ENCODE data around the gene ABCA5.

The ABCA5 gene

DNA sequence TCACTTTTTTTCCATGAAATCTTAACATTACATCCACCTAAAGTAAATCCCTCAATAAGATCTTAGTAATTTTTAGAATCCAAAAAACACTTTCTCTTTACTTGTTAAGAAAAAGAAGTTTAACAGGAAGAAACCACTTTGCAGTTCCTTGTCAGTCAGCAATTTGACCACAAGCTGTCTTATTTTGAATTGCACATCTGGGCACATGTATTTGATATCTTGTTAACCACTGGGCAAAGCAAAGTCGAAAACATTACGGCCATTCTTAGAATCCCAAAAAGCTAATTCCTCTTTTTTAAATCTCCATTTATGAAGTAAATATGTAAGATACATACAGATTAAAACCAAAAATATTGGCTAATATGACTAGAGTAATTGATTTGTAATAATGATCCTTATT, 99.4 kb downstream of the ABCA5 start:
- TF ChIP-seq CTCF (IDR thresholded peaks at IDR 0.05; ENCODE audit: extremely low read depth, insufficient read depth, missing control alignments): no peak
- in situ Hi-C loops (cut with MboI; ENCODE audit: low pct_unique_long_range_greater_than_20kb, low sequenced_read_pairs, unreplicated experiment): loop anchor here (25.0 kb wide), 2 partner anchors 315 to 690 kb away; no protein-coding TSS in a partner anchor
- DNase-seq (ENCODE audit: low spot score): no peak

GRCh38 chr17:69223809-69224208, 103.1 kb downstream of the ABCA5 start:
- in situ Hi-C loops (cut with MboI; ENCODE audit: low pct_unique_long_range_greater_than_20kb, low sequenced_read_pairs, unreplicated experiment): no loop called here
- DNase-seq (ENCODE audit: low spot score): peak; percentile 10
- no peak for TF ChIP-seq CTCF (IDR thresholded peaks at IDR 0.05; ENCODE audit: extremely low read depth, insufficient read depth, missing control alignments)

GRCh38 chr17:69222707-69223258, 104.2 kb downstream of the ABCA5 start:
- no peak for DNase-seq (ENCODE audit: low spot score)
- in situ Hi-C loops (cut with MboI; ENCODE audit: low pct_unique_long_range_greater_than_20kb, low sequenced_read_pairs, unreplicated experiment): no loop called here
- TF ChIP-seq CTCF (IDR thresholded peaks at IDR 0.05; ENCODE audit: extremely low read depth, insufficient read depth, missing control alignments): no peak

GRCh38 chr17:69220098-69220497, 106.8 kb downstream of the ABCA5 start:
- no peak for DNase-seq (ENCODE audit: low spot score)
- in situ Hi-C loops (cut with MboI; ENCODE audit: low pct_unique_long_range_greater_than_20kb, low sequenced_read_pairs, unreplicated experiment): no loop called here
- no peak for TF ChIP-seq CTCF (IDR thresholded peaks at IDR 0.05; ENCODE audit: extremely low read depth, insufficient read depth, missing control alignments)

DNA sequence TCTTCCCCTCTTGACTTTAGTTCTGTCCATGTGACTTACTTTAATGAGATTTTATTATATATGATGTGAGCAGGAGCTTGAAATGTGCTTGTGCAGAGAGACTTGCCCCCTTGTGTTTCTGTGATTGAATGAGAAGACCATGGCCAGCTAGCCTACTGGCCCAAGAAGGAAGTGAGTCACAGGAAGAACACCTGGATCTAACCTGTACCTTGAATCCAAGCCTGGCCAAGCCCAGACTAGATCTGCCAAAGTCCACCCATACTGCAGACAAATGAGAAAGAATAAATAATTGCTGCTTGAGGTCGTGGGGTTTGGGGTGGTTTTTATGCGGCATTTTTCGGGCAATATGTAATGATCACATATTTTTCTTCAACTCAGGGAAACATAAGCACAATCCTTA, 107.9 kb downstream of the ABCA5 start:
- no peak for TF ChIP-seq CTCF (IDR thresholded peaks at IDR 0.05; ENCODE audit: extremely low read depth, insufficient read depth, missing control alignments)
- in situ Hi-C loops (cut with MboI; ENCODE audit: low pct_unique_long_range_greater_than_20kb, low sequenced_read_pairs, unreplicated experiment): no loop called here
- DNase-seq (ENCODE audit: low spot score): no peak

DNA sequence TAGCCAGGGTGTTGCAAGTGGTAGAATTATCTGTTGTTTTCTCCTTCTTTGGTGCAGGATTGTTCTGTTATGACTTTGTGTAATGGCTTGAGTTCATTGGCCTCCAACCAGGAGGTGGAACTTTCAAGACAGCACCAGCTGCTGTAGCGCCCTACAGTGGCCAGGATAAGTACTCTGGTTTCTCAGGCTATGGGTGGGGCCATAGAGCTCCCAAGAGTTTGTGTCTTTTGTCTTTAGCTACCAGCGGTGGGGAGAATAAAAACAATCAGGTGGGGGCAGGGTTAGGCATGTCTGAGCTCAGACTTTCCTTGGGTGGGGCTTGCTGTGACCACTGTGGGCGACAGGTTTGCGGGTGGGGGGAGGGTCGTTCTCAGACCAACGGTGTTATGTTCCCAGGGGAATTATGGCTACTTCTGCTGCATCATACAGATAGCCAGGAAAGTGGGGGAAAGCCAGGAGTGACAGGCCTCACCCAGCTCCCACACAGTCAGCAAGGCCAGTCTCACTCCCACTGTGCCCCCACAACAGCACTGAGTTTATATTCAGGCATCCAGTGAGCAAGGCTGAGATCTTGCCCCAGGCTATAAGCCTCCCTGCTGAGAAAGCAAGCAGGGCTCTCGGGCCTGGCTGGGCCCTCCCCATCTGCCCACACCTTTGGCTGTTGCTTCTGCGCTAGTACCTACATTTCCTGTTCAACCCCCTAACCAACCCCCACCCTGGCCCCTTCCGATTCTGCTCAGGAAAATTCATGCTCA, 113.7 kb downstream of the ABCA5 start:
- TF ChIP-seq CTCF (IDR thresholded peaks at IDR 0.05; ENCODE audit: extremely low read depth, insufficient read depth, missing control alignments): no peak
- DNase-seq (ENCODE audit: low spot score): no peak
- in situ Hi-C loops (cut with MboI; ENCODE audit: low pct_unique_long_range_greater_than_20kb, low sequenced_read_pairs, unreplicated experiment): no loop called here
